Activated T-cell treated with anti-CD3 and anti-CD28 coated beads for 48 hours (primary cell): ENCODE data around the gene ARF6.
A peak's percentile ranks its signal among the peaks of the same experiment; 100 is the strongest.
"Not testable (repeated sequence)": the region's sequence is repeated elsewhere in the genome, so short reads cannot be mapped to it uniquely, and the experiment has no call there.

ENCODE experiments used
- DNase-seq: peaks from one replicate; pipeline ENCODE4 v3.0.0-alpha.2; 2020; ENCODE audit warnings: low read depth

ARF6 gene

GRCh38 chr14:49876563-49877127 lies 16.2 kb upstream of the ARF6 start:
- no peak for DNase-seq

GRCh38 chr14:49879646-49880204 lies 13.2 kb upstream of the ARF6 start:
- DNase-seq: peak; percentile 51

- no peak for DNase-seq
Measured at GRCh38 chr14:49880267-49881064, 12.4 kb upstream of the ARF6 start.

- no peak for DNase-seq
Measured at GRCh38 chr14:49881350-49882001, 11.4 kb upstream of the ARF6 start.

- no peak for DNase-seq
Measured at GRCh38 chr14:49882826-49883694, 9.8 kb upstream of the ARF6 start.

GRCh38 chr14:49886523-49886922 lies 6.4 kb upstream of the ARF6 start:
- no peak for DNase-seq

- DNase-seq: no peak
Measured at GRCh38 chr14:49888293-49888692, 4.6 kb upstream of the ARF6 start.

GRCh38 chr14:49892301-49892635 lies 614 bp upstream of the ARF6 start:
- peak; percentile 28 for DNase-seq

- DNase-seq: peak; percentile 84
Measured at GRCh38 chr14:49893309-49894213, 679 bp downstream of the ARF6 start.

GRCh38 chr14:49894214-49895107 lies 1.6 kb downstream of the ARF6 start:
- DNase-seq: not testable (repeated sequence)

GRCh38 chr14:49895480-49895879 lies 2.6 kb downstream of the ARF6 start:
- DNase-seq: no peak

GRCh38 chr14:49896272-49896671 lies 3.4 kb downstream of the ARF6 start:
- not testable (repeated sequence) for DNase-seq

- no peak for DNase-seq
Measured at GRCh38 chr14:49896966-49897365, 4.1 kb downstream of the ARF6 start.

- no peak for DNase-seq
Measured at GRCh38 chr14:49897414-49897813, 4.5 kb downstream of the ARF6 start.

GRCh38 chr14:49897965-49898364 lies 5.1 kb downstream of the ARF6 start:
- DNase-seq: no peak

- DNase-seq: no peak
Measured at GRCh38 chr14:49898485-49898884, 5.6 kb downstream of the ARF6 start.

- DNase-seq: no peak
Measured at GRCh38 chr14:49900973-49901372, 8.1 kb downstream of the ARF6 start.

- not testable (repeated sequence) for DNase-seq
Measured at GRCh38 chr14:49902679-49903246, 9.9 kb downstream of the ARF6 start.

GRCh38 chr14:49904270-49904669 lies 11.4 kb downstream of the ARF6 start:
- DNase-seq: no peak

- no peak for DNase-seq
Measured at GRCh38 chr14:49905989-49906388, 13.1 kb downstream of the ARF6 start.
